ENCODE data around the gene DARS1.

DARS1 gene

DNA sequence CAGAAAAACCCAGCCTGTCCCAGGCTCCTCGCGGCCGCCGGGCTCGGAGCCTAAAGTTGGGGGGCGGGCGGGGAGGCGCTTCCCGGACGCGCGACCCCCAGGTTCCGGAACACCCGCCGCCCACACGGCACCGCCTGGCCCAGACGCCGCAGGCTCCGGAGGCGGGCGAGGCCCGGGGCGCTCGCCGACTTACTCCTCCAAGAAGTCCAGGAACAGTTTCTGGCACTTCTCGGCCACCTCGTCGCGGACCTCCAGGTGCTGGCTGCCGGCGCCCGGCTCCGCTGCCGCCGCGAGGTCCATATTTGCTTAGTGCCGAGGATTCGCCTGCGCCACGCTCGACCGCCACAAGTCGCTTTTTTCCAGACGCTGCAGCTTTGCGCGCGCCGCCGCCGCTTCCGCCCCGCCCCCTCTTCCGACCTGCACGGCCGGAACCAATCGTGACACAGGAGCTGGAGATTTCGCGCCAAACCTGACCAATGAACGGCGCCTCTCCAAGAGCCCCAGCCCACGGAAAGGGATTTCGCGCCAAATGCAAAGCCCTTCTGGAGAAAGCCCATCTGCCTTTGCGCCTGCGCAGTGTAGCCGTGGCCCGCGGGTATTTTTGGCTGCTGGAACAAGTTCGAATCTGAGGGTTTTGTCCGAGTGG is 109.2 kb downstream of the DARS1 start, which contains the start of gene MCM6:
MCM6 (minus strand) TSS at position 378 of the 646 bp plus-strand sequence; CDS start at position 300, 78 bp downstream.
- DNase-seq = peak; percentile 90

DNA sequence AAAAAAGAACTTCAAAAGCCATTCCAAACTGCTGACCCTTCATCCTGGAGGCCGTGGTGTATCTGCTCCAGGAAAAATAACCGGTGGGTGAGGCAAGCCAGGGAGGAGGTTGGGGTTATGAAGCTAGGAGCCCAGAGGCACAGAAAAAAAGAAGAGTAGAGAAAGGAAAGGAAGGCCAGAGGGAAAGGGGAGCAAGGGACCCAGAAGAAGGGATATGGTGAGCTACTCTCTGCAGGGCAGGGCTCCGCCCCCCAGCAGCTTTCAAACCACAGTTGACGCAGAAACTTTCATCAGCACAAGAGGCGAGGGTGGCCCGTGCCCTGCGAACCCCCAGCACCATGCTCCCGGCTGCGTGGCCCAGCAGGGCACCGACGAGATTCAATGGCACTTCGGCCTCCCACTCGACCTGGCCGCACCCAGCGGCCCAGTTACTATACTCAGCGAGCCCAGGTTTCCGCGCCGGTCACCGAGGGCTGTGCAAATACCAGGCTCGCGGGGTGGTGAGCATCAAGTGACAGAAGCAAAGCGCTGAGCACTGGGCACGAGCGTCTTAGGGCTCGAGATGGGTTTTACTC is 109.8 kb downstream of the DARS1 start:
- no peak for DNase-seq

DNA sequence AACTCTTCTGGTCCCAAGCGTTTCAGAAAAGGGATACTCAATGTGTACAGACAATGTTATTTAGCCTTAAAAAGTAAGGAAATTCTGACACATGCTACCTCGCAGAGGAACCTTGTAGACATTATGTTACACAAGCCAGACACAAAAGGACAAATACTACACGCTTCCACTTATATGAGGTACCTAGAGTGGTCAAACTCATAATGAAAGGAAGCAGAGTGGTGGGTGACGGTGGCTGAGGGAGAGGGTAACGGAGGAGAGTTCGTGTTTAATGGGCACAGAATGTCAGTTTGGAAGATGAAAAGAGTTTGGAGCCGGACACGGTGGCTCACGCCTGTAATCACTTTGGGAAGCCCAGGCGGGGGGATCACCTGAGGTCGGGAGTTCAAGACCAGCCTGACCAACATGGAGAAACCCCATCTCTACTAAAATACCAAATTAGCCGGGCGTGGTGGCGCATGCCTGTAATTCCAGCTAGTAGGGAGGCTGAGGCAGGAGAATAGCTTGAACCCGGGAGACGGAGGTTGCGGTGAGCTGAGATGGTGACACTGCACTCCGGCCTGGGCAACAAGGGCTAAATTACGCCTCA is 110.6 kb downstream of the DARS1 start:
- no peak for DNase-seq

DNA sequence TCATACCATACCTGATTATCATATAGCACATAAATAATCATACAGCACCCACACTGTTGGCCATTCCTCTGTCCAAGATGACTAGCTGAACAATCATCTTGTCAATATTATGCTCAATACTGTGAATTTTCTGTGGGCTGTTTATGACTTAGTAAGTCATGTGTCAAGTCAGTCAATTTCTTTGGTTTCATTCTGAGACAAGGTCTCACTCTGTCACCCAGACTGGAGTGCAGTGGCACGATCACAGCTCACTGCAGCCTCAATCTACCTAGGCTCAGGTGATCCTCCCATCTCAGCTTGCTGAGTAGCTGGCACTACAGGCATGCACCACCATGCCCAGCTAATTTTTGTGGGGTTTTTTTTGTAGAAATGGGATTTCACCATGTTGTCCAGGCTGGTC is 114.9 kb downstream of the DARS1 start:
- DNase-seq = no peak

DNA sequence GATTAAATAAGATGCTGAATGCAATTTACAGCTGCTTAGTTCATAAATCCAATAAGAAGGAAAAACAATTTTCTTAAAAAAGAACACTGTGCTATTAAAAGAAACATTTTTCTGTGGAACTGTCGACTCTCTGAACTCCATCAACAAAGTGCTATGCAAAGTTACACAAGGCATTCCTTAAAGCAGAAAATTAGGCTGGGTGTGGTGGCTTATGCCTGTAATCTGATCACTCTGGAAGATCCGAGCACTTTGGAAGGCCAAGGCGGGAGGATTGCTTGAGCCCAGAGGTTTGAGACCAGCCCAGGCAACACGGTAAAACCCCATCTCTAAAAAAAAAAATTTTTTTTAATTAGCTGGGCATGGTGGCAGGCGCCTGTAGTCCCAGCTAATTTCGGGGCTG is 122.2 kb downstream of the DARS1 start:
- no peak for DNase-seq

DNA sequence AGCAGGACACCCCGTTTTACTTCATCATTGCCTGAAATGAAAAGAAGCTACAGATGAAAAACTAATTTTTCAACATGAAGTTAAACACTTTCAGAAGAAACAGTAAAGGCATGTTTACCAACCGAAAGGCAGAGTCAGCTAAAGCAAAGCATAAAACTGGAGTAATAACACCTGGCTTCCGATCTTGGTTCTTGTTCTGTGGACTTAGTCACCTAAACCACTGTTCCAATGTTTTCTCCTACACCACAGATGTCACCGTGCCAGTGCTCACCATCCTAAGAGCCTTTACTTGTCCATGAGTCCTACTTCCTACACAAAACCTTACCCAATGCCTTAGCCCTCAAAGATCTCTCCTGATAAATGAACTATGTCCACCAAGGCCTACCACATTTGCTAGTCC is 122.7 kb downstream of the DARS1 start:
- no peak for DNase-seq

Data from NCI-H2081 treated with DMSO at 0.1 percent for 48 hours (cell line).